GM18505 (cell line): ENCODE data around the gene ADGRL3.

Experiments
- ATAC-seq: cut with Tn5 transposase; IDR thresholded peaks from one replicate; pipeline ENCODE4 v1.9.1; 2021; ENCODE audit not compliant: unreplicated experiment
- POLR2A ChIP-seq: IDR thresholded peaks from 4 replicates; pipeline ENCODE4 v1.6.1; 2011; ENCODE audit warnings: borderline replicate concordance; ENCODE audit not compliant: insufficient read depth, insufficient read length; ENCODE audit errors: extremely low read depth

Gene ADGRL3

GRCh38 chr4:61200187-61200915, at the start of gene ADGRL3:
Gene ADGRL3, plus strand, starts transcription at chr4:61200326.
- TF ChIP-seq POLR2A = no peak
- no peak for ATAC-seq

DNA sequence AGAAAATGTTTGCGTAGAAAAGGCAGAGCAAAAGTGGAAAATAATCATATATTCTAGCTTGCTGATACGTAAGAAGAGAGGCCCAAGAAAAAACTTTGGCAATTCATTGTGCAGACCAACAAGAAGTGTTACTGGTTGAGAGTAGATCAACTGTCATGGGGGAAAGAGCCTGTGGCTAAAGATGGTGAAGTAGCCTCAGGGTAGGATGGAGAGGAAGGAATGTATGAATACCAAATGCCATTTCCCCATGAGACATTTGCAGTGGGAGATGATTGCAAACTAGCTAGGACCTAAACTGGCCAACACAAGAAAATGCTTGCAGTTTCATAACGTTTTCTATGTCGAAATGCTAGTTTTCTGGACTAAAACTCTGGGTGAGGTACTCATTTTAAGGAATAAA, 47.7 kb upstream of the ADGRL3 start:
- ATAC-seq = no peak
- no peak for TF ChIP-seq POLR2A

DNA sequence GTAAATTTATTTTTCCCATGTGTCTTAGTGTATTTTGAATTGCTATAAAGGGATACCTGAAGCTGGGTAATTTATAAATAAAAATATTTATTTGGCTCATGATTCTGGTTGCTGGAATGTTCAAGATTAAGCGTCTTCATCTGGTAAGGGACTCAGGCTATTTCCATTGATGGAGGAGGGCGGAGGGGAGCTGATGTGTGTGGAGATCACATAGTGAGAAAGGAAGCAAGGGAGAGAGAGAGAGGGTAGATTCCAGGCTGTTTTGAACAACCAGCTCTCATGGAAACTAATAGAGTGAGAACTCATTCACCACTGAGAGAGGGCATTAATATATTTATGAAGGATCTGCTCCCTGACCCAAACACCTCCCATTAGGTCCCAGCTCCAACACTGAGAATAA, 39.6 kb upstream of the ADGRL3 start:
- no peak for ATAC-seq
- no peak for TF ChIP-seq POLR2A

- no peak for TF ChIP-seq POLR2A
- no peak for ATAC-seq
Measured at GRCh38 chr4:61162116-61162515, 38.0 kb upstream of the ADGRL3 start.

- no peak for ATAC-seq
- no peak for TF ChIP-seq POLR2A
Measured at GRCh38 chr4:61173799-61174198, 26.3 kb upstream of the ADGRL3 start.

DNA sequence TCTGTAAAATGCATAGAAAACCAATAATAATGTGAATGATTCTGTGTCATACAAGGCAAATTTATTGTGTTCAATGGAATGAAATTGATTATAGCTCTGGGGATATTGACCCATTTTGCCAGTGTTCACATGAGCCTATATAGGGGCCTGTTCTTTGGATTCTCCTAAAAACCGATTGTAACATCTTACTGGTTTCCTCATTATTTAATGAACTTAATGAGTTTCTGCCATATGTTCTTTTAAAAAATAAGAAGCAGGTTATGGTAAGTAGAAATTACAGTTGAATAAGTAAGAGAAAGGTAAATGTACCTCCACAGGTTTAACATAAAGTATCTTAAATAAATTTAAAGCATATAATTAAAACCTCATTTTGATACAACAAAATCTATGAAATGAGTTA, 24.6 kb upstream of the ADGRL3 start:
- TF ChIP-seq POLR2A = no peak
- no peak for ATAC-seq

DNA sequence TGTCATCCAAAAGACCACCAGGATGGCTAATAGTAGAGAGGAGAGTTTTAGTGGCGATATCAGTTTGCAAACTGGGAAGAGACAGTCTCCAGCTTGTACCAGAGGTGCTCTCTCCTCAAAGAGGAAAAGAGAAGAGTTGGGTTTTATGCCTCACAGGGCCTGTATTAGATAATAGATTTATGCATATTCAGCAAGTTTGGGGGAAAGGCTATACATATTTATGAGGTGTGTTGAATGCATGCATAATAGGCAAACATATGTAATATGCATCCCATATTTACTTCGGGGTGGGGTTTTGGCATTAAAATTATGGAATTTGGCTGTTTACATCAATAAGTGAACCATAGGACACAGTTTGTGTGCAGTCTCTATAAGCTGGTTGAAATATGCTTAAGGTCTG, 22.8 kb upstream of the ADGRL3 start:
- no peak for ATAC-seq
- TF ChIP-seq POLR2A = no peak

DNA sequence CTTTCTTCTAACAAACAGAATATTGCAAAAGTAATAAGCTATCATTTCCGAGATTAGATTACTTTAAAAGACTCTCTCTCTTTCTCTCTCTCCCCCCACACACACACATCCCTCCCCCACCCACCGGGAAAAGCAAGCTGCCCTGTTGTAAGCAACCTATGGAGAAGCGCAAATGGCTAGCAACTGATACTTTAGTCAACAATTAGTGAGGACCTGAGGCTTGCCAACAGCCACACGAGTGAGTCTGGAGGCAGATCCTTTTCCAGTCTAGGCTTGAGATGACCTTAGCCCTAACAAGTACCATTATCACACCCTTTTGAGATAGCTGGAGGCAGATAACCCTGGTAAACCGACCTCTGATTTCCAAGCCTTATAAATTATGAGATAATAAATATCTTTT, 19.7 kb upstream of the ADGRL3 start:
- TF ChIP-seq POLR2A = no peak
- ATAC-seq = no peak

DNA sequence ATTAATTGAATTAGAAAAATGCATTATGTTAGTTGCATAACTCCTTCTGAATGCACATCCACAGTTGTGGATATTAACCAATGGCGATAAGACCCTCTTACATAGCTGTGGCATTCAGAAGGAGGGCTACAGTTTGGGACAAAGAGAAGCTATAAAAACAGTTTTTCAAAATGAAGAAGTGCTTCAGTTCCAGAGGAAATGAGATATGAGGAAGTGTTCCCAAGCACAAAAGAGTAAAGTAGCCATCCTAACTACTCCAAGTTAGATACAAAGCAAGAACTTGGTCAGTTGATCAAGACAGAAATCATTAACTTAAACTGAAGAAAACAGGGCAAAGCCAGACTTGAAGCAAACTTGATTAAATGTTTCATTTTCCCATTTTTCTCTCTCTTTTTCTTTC, 17.2 kb upstream of the ADGRL3 start:
- TF ChIP-seq POLR2A = no peak
- no peak for ATAC-seq

- no peak for TF ChIP-seq POLR2A
Measured at GRCh38 chr4:61185288-61185687, 14.8 kb upstream of the ADGRL3 start.

DNA sequence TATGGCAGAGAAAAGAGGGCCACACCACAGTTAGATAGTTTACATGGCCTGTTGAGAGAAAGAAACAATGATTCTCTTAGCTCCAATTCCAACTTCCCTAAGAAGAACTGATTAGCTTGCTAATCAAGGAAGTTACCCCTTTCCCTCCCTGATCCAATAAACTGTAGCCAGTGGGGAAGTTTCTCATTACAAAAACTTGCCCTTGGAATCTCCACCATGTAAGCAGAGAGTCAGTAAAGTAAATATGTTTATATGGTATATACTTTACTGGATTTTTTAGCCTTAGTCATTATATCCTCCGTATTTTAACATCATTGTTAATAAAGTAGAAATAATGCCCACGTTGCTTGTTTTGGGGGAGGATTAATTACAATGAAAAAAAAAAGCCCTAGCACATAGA, 7.7 kb upstream of the ADGRL3 start:
- ATAC-seq = no peak
- TF ChIP-seq POLR2A = no peak

More at GRCh38 chr4:61185288-61185687, 14.8 kb upstream of the ADGRL3 start:
- no peak for ATAC-seq

DNA sequence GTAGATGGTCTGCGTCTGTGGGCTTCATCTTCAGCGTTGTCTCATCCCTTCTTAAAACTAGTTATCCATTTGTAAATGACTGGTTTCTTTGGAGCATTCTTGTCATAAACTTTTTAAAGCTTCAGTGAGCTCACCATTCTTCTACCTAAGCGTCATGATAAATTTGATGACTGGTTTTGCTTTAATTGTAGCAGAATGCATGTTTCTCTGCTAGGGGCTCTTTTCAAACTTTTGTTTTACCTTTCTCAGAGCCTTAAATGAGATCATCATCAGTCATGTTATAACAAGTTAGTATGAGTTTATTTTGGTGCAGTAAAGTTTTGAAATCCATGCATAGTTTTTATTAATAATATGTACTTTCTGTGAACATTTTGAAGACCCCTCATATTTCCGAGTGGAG, 6.3 kb upstream of the ADGRL3 start:
- ATAC-seq = no peak

DNA sequence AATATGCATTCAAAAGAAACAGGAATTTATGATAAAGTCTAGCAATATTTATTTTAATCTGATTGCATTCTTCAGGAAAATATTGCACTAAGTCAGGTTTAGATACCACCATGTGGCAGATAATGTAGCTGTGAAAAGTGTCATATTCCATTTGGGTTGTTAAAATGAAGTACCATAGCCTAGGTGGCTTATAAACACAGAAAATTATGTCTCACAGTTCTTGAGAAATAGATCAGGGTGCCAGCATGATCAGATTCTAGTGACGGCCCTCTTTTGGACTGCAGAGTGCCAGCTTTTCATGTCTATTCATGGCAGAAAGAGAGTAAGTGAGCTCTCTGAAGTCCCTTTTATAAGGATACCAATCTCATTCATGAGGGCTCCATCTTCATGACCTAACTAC, 5.6 kb upstream of the ADGRL3 start:
- no peak for TF ChIP-seq POLR2A
- no peak for ATAC-seq

More for the DNA sequence above, 6.3 kb upstream of the ADGRL3 start:
- no peak for TF ChIP-seq POLR2A

GRCh38 chr4:61195101-61195500, 5.0 kb upstream of the ADGRL3 start:
- no peak for ATAC-seq
- no peak for TF ChIP-seq POLR2A

DNA sequence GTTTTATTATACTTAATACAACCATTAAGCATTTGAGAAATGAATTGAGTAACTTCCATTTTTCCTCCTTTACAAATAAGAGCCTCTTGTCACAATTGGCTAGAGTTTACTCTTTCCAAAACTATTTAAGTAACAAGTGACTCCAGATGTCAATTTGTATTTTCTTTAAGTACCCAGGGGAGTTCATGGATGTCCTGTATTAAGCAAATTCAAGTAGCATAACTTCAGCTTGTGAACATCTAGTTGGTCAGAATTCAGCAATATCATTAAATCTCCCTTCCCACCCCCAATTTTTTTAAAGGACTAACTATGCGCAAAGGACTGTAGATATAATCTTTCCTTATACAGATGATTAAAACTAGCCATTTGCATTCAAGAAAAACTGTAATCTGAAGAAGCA, 1.4 kb upstream of the ADGRL3 start:
- ATAC-seq = no peak
- TF ChIP-seq POLR2A = no peak

GRCh38 chr4:61199873-61200186, 296 bp upstream of the ADGRL3 start:
- ATAC-seq = no peak
- no peak for TF ChIP-seq POLR2A

DNA sequence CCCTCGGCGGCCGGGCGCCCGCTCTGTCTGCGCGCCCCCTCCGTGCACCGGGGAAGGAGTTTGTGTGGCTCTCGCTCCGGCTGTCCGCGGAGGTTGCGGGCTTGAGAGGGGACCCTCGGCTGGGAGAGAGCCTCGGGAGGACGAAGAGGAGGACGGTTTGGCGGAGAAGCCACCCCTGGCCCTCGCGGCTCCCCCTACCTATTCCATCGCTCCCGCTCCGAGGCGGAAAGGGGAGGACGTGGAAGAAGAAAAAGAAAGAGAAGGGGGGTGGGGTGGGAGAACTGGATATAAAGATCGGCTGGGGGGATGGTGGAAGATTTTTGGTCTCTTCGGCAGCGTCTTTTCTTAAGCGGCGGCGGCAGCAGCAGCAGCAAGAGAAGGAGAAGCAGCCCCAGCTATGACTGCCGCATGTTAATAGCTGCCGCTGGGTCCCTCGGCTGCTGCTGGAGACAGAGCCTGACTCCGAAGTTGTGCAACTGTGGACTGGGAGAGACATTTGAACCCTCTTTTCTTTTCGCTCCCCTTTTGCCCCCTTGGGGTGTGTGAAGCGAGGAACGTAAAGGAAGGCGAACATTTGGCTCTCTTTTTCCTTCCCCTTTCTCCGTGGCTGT, 895 bp downstream of the ADGRL3 start:
- no peak for TF ChIP-seq POLR2A

More for the DNA sequence above, 895 bp downstream of the ADGRL3 start:
- ATAC-seq = no peak
